GM12873 (cell line): ENCODE measurements around the gene C19orf12.

Experiments
- CTCF ChIP-seq: IDR thresholded peaks from 2 replicates; pipeline ENCODE4 v1.5.1; 2012; ENCODE audit warnings: low read depth, mild to moderate bottlenecking, moderate library complexity, low read length, control low read depth; ENCODE audit not compliant: insufficient read depth; ENCODE audit errors: missing control alignments

Gene C19orf12

GRCh38 chr19:29745253-29745652 is 30.2 kb upstream of the C19orf12 start:
- TF ChIP-seq CTCF: peak; percentile 34

GRCh38 chr19:29743681-29744080 is 28.6 kb upstream of the C19orf12 start:
- no peak for TF ChIP-seq CTCF

GRCh38 chr19:29741776-29742175 is 26.7 kb upstream of the C19orf12 start:
- no peak for TF ChIP-seq CTCF

- no peak for TF ChIP-seq CTCF
Observed at GRCh38 chr19:29741226-29741625, 26.2 kb upstream of the C19orf12 start.

- no peak for TF ChIP-seq CTCF
Observed at GRCh38 chr19:29737461-29738000, 22.5 kb upstream of the C19orf12 start.

GRCh38 chr19:29735829-29736228 is 20.8 kb upstream of the C19orf12 start:
- TF ChIP-seq CTCF: no peak

GRCh38 chr19:29731331-29731850 is 16.3 kb upstream of the C19orf12 start:
- no peak for TF ChIP-seq CTCF
